Spleen (tissue), 11 donors: ENCODE data around the gene EFCAB11. TPM values are rescaled to one million over a fixed set of nuclear protein-coding genes. Genes with fewer than 3 reads are reported as not detected.
"Not testable (repeated sequence)": the region's sequence is repeated elsewhere in the genome, so short reads cannot be mapped to it uniquely, and the experiment has no call there.

ENCODE experiments used
- DNase-seq: peaks from one replicate; pipeline ENCODE4 v3.0.0-alpha.2; 2020
- H3K27ac ChIP-seq, 8 donors: fragments of 200-600 bp; sonication (generic) in 7 of 8; 1 replicate in 4 of 8; 2 replicates in 4 of 8; pipeline versions ENCODE4 v1.5.0 to v1.8.0; 2016 to 2021; ENCODE audit warnings: inconsistent platforms in 4 of 8, mild to moderate bottlenecking in 4 of 8, moderate library complexity in 1 of 8
- H3K27me3 ChIP-seq, 7 donors: fragments of 200-600 bp; sonication (generic) in 6 of 7; replicated peaks in 1 of 7; 1 replicate in 4 of 7; 2 replicates in 3 of 7; pipeline versions ENCODE4 v1.5.0 to v1.8.0; 2016 to 2021; ENCODE audit warnings: inconsistent platforms in 3 of 7, mild to moderate bottlenecking in 1 of 7
- H3K36me3 ChIP-seq, 6 donors: fragments of 200-600 bp; sonication (generic) in 5 of 6; 1 replicate in 4 of 6; 2 replicates in 2 of 6; pipeline versions ENCODE4 v1.5.0 to v1.8.0; 2016 to 2021; ENCODE audit warnings: inconsistent platforms in 2 of 6
- H3K4me1 ChIP-seq, 6 donors: fragments of 200-600 bp; sonication (generic) in 5 of 6; 1 replicate in 3 of 6; 2 replicates in 3 of 6; pipeline versions ENCODE4 v1.5.0 to v1.8.0; 2016 to 2021; ENCODE audit warnings: inconsistent platforms in 3 of 6
- H3K4me3 ChIP-seq, 8 donors: fragments of 200-600 bp; sonication (generic) in 7 of 8; 1 replicate in 4 of 8; 2 replicates in 4 of 8; pipeline versions ENCODE4 v1.5.0 to v1.8.0; 2016 to 2021; ENCODE audit warnings: inconsistent platforms in 4 of 8, mild to moderate bottlenecking in 4 of 8, moderate library complexity in 2 of 8
- H3K9me3 ChIP-seq, 8 donors: fragments of 200-600 bp; sonication (generic) in 7 of 8; 1 replicate in 4 of 8; 2 replicates in 4 of 8; pipeline versions ENCODE4 v1.5.0 to v1.8.0; 2016 to 2021; ENCODE audit warnings: inconsistent platforms in 4 of 8
- POLR2A ChIP-seq, 3 donors: fragments of 450-650 bp; IDR thresholded peaks; one replicate each; pipeline ENCODE4 v1.5.1; 2017; ENCODE audit warnings: antibody characterized with exemption in 3 of 3, mild to moderate bottlenecking in 1 of 3
- POLR2AphosphoS5 ChIP-seq, 3 donors: sonication (generic); formaldehyde crosslinking; IDR thresholded peaks; one replicate each; pipeline ENCODE4 v1.5.1; 2017; ENCODE audit warnings: antibody characterized with exemption in 3 of 3
- WGBS, 5 donors: extraction: QIAGEN DNeasy Blood & Tissue Kit in 3 of 5; methylation state at CpG; one replicate each; pipeline versions ENCODE4 v1.1.5 to v1.1.7; 2013 to 2018; 5-methylcytosine and 5-hydroxymethylcytosine counted together
- intact Hi-C: fragments of 100-400 bp; cut with DNase I; formaldehyde crosslinking; loops from one replicate; pipeline ENCODE4 v1.15.0; 2023; ENCODE audit warnings: low total_unique reads
- polyA plus RNA-seq, 3 donors: library from polyadenylated mRNA; stranded (reverse); fragments of 200-250 nt; gene quantifications; one replicate each; pipeline ENCODE4 v1.2.1, GENCODE V29; 2013
- total RNA-seq, 7 donors: library from RNA; depleted of rRNA in 3 of 7; stranded (reverse); fragments of >200 nt in 3 of 7; fragmentation: NEBNext Ultra II Directional in 4 of 7; extraction: Animal tissue kit (Norgen Biotek cat#: 25700) in 4 of 7; gene quantifications; one replicate each; pipeline versions ENCODE4 v1.1.0 to v1.2.1, GENCODE V29; 2016 to 2021
- TF ChIP-seq, protein P1 (sequence below), 11 experiments: fragments of 200-600 bp in 7 of 11; fragments of 450-650 bp in 4 of 11; sonication (generic) in 4 of 11; IDR thresholded peaks in 8 of 11; conservative IDR thresholded peaks in 3 of 11; 1 replicate in 7 of 11; 2 replicates in 4 of 11; pipeline versions ENCODE4 v1.4.0 to v1.8.0; 2016 to 2021; ENCODE audit warnings: antibody characterized with exemption in 11 of 11, inconsistent platforms in 4 of 11, mild to moderate bottlenecking in 1 of 11
- donor health status: healthy with polysubstance abuse.
- donor health status: DM: no; HTN: no; CAD: no; lungs with moderate emphysema.
- donor health status: DM: no; HTN: no; CAD: no.
- donor health status: Bipolar disorder and iron deficiency.
- donor health status: healthy.
- donor health status: DM: no; HTN: no; CAD: no.
- donor health status: DM: yes; HTN: yes; CAD: no.

EFCAB11 gene
- total and polyA plus RNA-seq, 10 donors = 2.5 to 13.7 (median 7.4) TPM

- no peaks in the 10 kb centered on the region for H3K4me1 ChIP-seq
- H3K27me3 ChIP-seq = no peaks in the 10 kb centered on the region
- WGBS, 5 donors = 87 to 92% (median 89%) methylated on average over 6 of the region's 6 CpGs
- intact Hi-C loops = no loop called here
- H3K9me3 ChIP-seq = peaks cover 0 to 15% (median 13%) of the 10 kb centered on the region in 8 donors
- DNase-seq = no peak
- TF ChIP-seq POLR2AphosphoS5 (IDR thresholded peaks at IDR 0.05) (no peak), POLR2A (IDR thresholded peaks at IDR 0.05) (no peak)
- TF ChIP-seq, protein P1, sequence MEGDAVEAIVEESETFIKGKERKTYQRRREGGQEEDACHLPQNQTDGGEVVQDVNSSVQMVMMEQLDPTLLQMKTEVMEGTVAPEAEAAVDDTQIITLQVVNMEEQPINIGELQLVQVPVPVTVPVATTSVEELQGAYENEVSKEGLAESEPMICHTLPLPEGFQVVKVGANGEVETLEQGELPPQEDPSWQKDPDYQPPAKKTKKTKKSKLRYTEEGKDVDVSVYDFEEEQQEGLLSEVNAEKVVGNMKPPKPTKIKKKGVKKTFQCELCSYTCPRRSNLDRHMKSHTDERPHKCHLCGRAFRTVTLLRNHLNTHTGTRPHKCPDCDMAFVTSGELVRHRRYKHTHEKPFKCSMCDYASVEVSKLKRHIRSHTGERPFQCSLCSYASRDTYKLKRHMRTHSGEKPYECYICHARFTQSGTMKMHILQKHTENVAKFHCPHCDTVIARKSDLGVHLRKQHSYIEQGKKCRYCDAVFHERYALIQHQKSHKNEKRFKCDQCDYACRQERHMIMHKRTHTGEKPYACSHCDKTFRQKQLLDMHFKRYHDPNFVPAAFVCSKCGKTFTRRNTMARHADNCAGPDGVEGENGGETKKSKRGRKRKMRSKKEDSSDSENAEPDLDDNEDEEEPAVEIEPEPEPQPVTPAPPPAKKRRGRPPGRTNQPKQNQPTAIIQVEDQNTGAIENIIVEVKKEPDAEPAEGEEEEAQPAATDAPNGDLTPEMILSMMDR (IDR thresholded peaks at IDR 0.05 in 8 of 11, conservative IDR thresholded peaks at IDR 0.05 in 3 of 11) = no peak
- no peak overlapping the region for H3K4me3 ChIP-seq
- no peak overlapping the region for H3K27ac ChIP-seq
- no peaks in the 10 kb centered on the region for H3K36me3 ChIP-seq
These were observed 61.6 kb downstream of the EFCAB11 start for GRCh38 chr14:89892953-89893352.

- H3K9me3 ChIP-seq = peaks cover 0 to 15% (median 13%) of the 10 kb centered on the region in 8 donors
- H3K27me3 ChIP-seq, H3K4me1 ChIP-seq, DNase-seq, H3K36me3 ChIP-seq, H3K4me3 ChIP-seq, H3K27ac ChIP-seq, intact Hi-C loops: not testable (repeated sequence)
- WGBS, 5 donors = 95 to 98% (median 97%) methylated on average over 33 to 35 of the region's 35 CpGs
These were observed 62.8 kb downstream of the EFCAB11 start for GRCh38 chr14:89891721-89892120.

DNA sequence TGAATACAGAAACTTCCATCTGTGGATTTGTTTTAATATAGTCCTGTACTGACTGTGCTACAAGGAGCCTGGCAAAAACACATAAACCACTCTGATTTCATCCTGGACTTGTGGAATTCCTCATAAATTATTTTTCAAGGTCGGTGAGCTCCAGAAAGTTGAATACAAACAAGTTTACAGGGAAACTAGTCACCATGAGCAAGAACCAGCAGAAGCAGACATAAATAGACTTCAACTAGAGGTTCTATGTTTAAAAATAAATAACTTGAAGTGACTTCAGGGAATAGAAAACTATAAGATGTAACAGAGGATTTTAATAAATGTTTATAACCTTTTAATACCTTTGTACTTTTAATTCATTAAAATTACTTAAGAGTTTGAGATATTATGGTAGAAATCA is 63.5 kb downstream of the EFCAB11 start:
- intact Hi-C loops = no loop called here
- Histone ChIP-seq H3K27me3 (no peaks in the 10 kb centered on the region), H3K4me3 (no peak overlapping the region), H3K4me1 (no peaks in the 10 kb centered on the region), H3K27ac (no peak overlapping the region), H3K9me3 (peaks cover 0 to 15% (median 13%) of the 10 kb centered on the region in 8 donors), H3K36me3 (no peaks in the 10 kb centered on the region)
- TF ChIP-seq POLR2AphosphoS5 (IDR thresholded peaks at IDR 0.05) = no peak
- TF ChIP-seq, protein P1 (IDR thresholded peaks at IDR 0.05 in 8 of 11, conservative IDR thresholded peaks at IDR 0.05 in 3 of 11) = no peak
- TF ChIP-seq POLR2A (IDR thresholded peaks at IDR 0.05) = no peak
- DNase-seq = no peak
- 80 to 100% (median 89%) methylated on average over 1 of the region's 1 CpG for WGBS, 5 donors

DNA sequence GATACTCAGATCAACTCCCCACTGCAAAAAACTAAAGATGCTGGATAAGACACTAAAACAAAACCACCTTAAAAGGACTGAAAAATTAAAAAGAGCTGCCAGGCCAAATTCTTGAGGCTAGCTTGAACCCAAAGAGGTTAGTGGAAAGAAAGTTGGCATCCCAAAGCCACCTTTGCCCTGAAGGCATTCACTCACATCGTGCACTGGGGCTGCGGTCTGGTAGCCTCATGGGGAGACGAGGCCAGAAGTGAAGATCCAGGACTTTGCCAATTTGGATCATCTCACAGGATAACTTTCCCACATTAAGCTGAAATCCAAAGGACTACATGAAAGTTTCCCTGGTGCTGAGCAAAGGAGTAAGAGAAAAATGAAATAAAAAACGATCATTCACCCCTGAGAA is 63.9 kb downstream of the EFCAB11 start:
- H3K27me3 ChIP-seq = no peaks in the 10 kb centered on the region
- H3K36me3 ChIP-seq = no peaks in the 10 kb centered on the region
- WGBS, 5 donors = 84 to 97% (median 93%) methylated on average over 4 of the region's 4 CpGs
- intact Hi-C loops = no loop called here
- no peak overlapping the region for H3K27ac ChIP-seq
- peaks cover 0 to 15% (median 13%) of the 10 kb centered on the region in 8 donors for H3K9me3 ChIP-seq
- no peaks in the 10 kb centered on the region for H3K4me1 ChIP-seq
- TF ChIP-seq, protein P1 (IDR thresholded peaks at IDR 0.05 in 8 of 11, conservative IDR thresholded peaks at IDR 0.05 in 3 of 11) = no peak
- TF ChIP-seq POLR2A (IDR thresholded peaks at IDR 0.05) (no peak), POLR2AphosphoS5 (IDR thresholded peaks at IDR 0.05) (no peak)
- no peak for DNase-seq
- no peak overlapping the region for H3K4me3 ChIP-seq

GRCh38 chr14:89889626-89890025 is 64.9 kb downstream of the EFCAB11 start:
- no peak for DNase-seq
- intact Hi-C loops = no loop called here
- WGBS, 5 donors = 89 to 97% (median 93%) methylated on average over 4 of the region's 4 CpGs
- no peaks in the 10 kb centered on the region for H3K36me3 ChIP-seq
- TF ChIP-seq, protein P1 (IDR thresholded peaks at IDR 0.05 in 8 of 11, conservative IDR thresholded peaks at IDR 0.05 in 3 of 11) = no peak
- TF ChIP-seq POLR2AphosphoS5 (IDR thresholded peaks at IDR 0.05) = no peak
- TF ChIP-seq POLR2A (IDR thresholded peaks at IDR 0.05) = no peak
- H3K9me3 ChIP-seq = peaks cover 0 to 15% (median 13%) of the 10 kb centered on the region in 8 donors
- H3K4me1 ChIP-seq = no peaks in the 10 kb centered on the region
- H3K4me3 ChIP-seq = no peak overlapping the region
- no peaks in the 10 kb centered on the region for H3K27me3 ChIP-seq
- H3K27ac ChIP-seq = no peak overlapping the region
